Astrocyte (in vitro differentiated cells and primary cell): ENCODE data around the gene PPTC7.

ENCODE experiments used
- CTCF ChIP-seq: IDR thresholded peaks from 2 replicates; pipeline ENCODE4 v1.5.1; 2011; ENCODE audit warnings: low read depth, mild to moderate bottlenecking, inconsistent platforms, low read length, moderate library complexity; ENCODE audit not compliant: insufficient read depth
- EZH2 ChIP-seq: IDR thresholded peaks from 2 replicates; pipeline ENCODE4 v1.6.1; 2012; ENCODE audit warnings: mild to moderate bottlenecking, low read length, inconsistent platforms; ENCODE audit not compliant: insufficient read depth

GRCh38 chr12:110579535-110580253 is 3.4 kb downstream of the PPTC7 start:
- TF ChIP-seq EZH2, result no peak
- TF ChIP-seq CTCF, result no peak
